ENCODE measurements around the gene CNOT1. TPM values are rescaled to one million over a fixed set of nuclear protein-coding genes. Genes with fewer than 3 reads are reported as not detected.

CNOT1 gene
- polyA plus RNA-seq, 2 donors: 53.7 to 105 TPM

GRCh38 chr16:58656899-58657298 is 27.3 kb upstream of the CNOT1 start:
- Histone ChIP-seq H3K9me3 (ENCODE audit: control insufficient read depth in 2 of 2, insufficient read depth in 1 of 2, low read depth in 1 of 2, low read length in 1 of 2) (no peaks in the 10 kb centered on the region), H3K4me1 (ENCODE audit: control insufficient read depth in 2 of 2, insufficient read depth in 2 of 2, low read length in 1 of 2) (peaks cover 0 to 4% of the 10 kb centered on the region in 2 donors), H3K27ac (ENCODE audit: low read depth in 2 of 2, low read length in 1 of 2) (no peak overlapping the region), H3K36me3 (ENCODE audit: control insufficient read depth in 2 of 2, insufficient read depth in 2 of 2, low read length in 1 of 2) (no peaks in the 10 kb centered on the region), H3K4me3 (ENCODE audit: low read depth in 1 of 2, low read length in 2 of 2) (no peak overlapping the region), H3K27me3 (ENCODE audit: control insufficient read depth in 1 of 2, insufficient read depth in 2 of 2, low read length in 2 of 2) (no peaks in the 10 kb centered on the region)
- WGBS, 2 donors: 83 to 88% methylated on average over 4 of the region's 4 CpGs

GRCh38 chr16:58655215-58655596 is 25.6 kb upstream of the CNOT1 start:
- Histone ChIP-seq H3K27ac (ENCODE audit: low read depth in 2 of 2, low read length in 1 of 2) (no peak overlapping the region), H3K27me3 (ENCODE audit: control insufficient read depth in 1 of 2, insufficient read depth in 2 of 2, low read length in 2 of 2) (no peaks in the 10 kb centered on the region), H3K9me3 (ENCODE audit: control insufficient read depth in 2 of 2, insufficient read depth in 1 of 2, low read depth in 1 of 2, low read length in 1 of 2) (no peaks in the 10 kb centered on the region), H3K36me3 (ENCODE audit: control insufficient read depth in 2 of 2, insufficient read depth in 2 of 2, low read length in 1 of 2) (no peaks in the 10 kb centered on the region), H3K4me1 (ENCODE audit: control insufficient read depth in 2 of 2, insufficient read depth in 2 of 2, low read length in 1 of 2) (peaks cover 0 to 4% of the 10 kb centered on the region in 2 donors), H3K4me3 (ENCODE audit: low read depth in 1 of 2, low read length in 2 of 2) (no peak overlapping the region)
- WGBS, 2 donors: 78 to 90% methylated on average over 8 of the region's 8 CpGs

GRCh38 chr16:58654560-58655214 is 25.1 kb upstream of the CNOT1 start:
- no peak overlapping the region for H3K4me3 ChIP-seq (ENCODE audit: low read depth in 1 of 2, low read length in 2 of 2)
- H3K27me3 ChIP-seq (ENCODE audit: control insufficient read depth in 1 of 2, insufficient read depth in 2 of 2, low read length in 2 of 2): no peaks in the 10 kb centered on the region
- H3K9me3 ChIP-seq (ENCODE audit: control insufficient read depth in 2 of 2, insufficient read depth in 1 of 2, low read depth in 1 of 2, low read length in 1 of 2): no peaks in the 10 kb centered on the region
- no peaks in the 10 kb centered on the region for H3K36me3 ChIP-seq (ENCODE audit: control insufficient read depth in 2 of 2, insufficient read depth in 2 of 2, low read length in 1 of 2)
- WGBS, 2 donors: 77 to 82% methylated on average over 7 of the region's 7 CpGs
- H3K4me1 ChIP-seq (ENCODE audit: control insufficient read depth in 2 of 2, insufficient read depth in 2 of 2, low read length in 1 of 2): peaks cover 0 to 4% of the 10 kb centered on the region in 2 donors
- H3K27ac ChIP-seq (ENCODE audit: low read depth in 2 of 2, low read length in 1 of 2): no peak overlapping the region

DNA sequence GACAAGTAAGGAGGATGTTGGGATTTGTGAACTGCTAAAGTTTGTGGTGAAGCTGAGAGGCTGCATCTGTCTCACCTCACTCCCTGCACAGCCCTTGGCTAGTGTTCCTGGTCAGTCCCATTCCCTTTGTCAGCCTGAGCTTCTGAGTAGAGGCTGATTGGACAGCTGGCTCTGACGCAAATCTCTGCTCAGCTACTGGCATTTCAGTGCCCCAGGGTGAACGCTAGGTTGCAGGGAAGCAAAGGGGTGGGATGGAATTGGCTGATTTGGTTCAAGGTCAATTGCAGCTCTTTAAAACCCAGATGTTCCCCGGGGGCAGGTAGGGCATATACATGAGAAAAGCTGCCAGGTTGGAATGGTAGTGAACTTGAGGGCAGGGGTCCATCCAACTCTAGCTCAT is 23.1 kb upstream of the CNOT1 start:
- Histone ChIP-seq H3K4me1 (ENCODE audit: control insufficient read depth in 2 of 2, insufficient read depth in 2 of 2, low read length in 1 of 2) (peaks cover 0 to 4% of the 10 kb centered on the region in 2 donors), H3K4me3 (ENCODE audit: low read depth in 1 of 2, low read length in 2 of 2) (no peak overlapping the region), H3K27me3 (ENCODE audit: control insufficient read depth in 1 of 2, insufficient read depth in 2 of 2, low read length in 2 of 2) (no peaks in the 10 kb centered on the region), H3K36me3 (ENCODE audit: control insufficient read depth in 2 of 2, insufficient read depth in 2 of 2, low read length in 1 of 2) (no peaks in the 10 kb centered on the region), H3K27ac (ENCODE audit: low read depth in 2 of 2, low read length in 1 of 2) (peak overlapping the region; percentile 1 to 64), H3K9me3 (ENCODE audit: control insufficient read depth in 2 of 2, insufficient read depth in 1 of 2, low read depth in 1 of 2, low read length in 1 of 2) (no peaks in the 10 kb centered on the region)
- 43 to 52% methylated on average over 3 of the region's 3 CpGs for WGBS, 2 donors

- peaks cover 0 to 4% of the 10 kb centered on the region in 2 donors for H3K4me1 ChIP-seq (ENCODE audit: control insufficient read depth in 2 of 2, insufficient read depth in 2 of 2, low read length in 1 of 2)
- no peaks in the 10 kb centered on the region for H3K36me3 ChIP-seq (ENCODE audit: control insufficient read depth in 2 of 2, insufficient read depth in 2 of 2, low read length in 1 of 2)
- no peaks in the 10 kb centered on the region for H3K9me3 ChIP-seq (ENCODE audit: control insufficient read depth in 2 of 2, insufficient read depth in 1 of 2, low read depth in 1 of 2, low read length in 1 of 2)
- WGBS, 2 donors: 52 to 64% methylated on average over 3 of the region's 3 CpGs
- H3K4me3 ChIP-seq (ENCODE audit: low read depth in 1 of 2, low read length in 2 of 2): no peak overlapping the region
- H3K27me3 ChIP-seq (ENCODE audit: control insufficient read depth in 1 of 2, insufficient read depth in 2 of 2, low read length in 2 of 2): no peaks in the 10 kb centered on the region
- H3K27ac ChIP-seq (ENCODE audit: low read depth in 2 of 2, low read length in 1 of 2): peak overlapping the region; percentile 78 to 94
These were observed 22.3 kb upstream of the CNOT1 start for GRCh38 chr16:58651965-58652348.

DNA sequence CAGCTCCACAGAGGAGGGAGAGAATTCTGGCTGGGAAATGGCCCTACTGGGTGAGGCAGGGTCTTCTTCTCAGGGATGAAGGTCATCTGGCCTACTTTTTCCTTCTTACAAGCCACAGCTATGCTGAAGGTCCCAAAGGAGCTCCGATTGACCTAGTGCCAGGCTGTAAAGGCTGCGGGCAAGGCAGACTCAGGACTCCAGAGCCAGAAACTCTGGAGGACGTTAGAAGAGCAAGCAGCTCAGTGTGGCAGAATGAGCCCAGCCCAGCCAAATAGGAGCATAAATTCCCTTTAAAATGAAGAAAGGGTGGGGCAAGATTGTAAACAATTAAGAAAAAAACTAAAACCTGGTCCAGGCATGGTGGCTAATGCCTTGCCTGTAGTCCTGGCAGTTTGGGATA is 20.1 kb upstream of the CNOT1 start:
- H3K9me3 ChIP-seq (ENCODE audit: control insufficient read depth in 2 of 2, insufficient read depth in 1 of 2, low read depth in 1 of 2, low read length in 1 of 2): no peaks in the 10 kb centered on the region
- no peaks in the 10 kb centered on the region for H3K27me3 ChIP-seq (ENCODE audit: control insufficient read depth in 1 of 2, insufficient read depth in 2 of 2, low read length in 2 of 2)
- WGBS, 2 donors: 61 to 64% methylated on average over 3 of the region's 3 CpGs
- H3K27ac ChIP-seq (ENCODE audit: low read depth in 2 of 2, low read length in 1 of 2): peak overlapping the region; percentile 11 to 52
- no peaks in the 10 kb centered on the region for H3K36me3 ChIP-seq (ENCODE audit: control insufficient read depth in 2 of 2, insufficient read depth in 2 of 2, low read length in 1 of 2)
- H3K4me1 ChIP-seq (ENCODE audit: control insufficient read depth in 2 of 2, insufficient read depth in 2 of 2, low read length in 1 of 2): peaks cover 0 to 6% of the 10 kb centered on the region in 2 donors
- no peak overlapping the region for H3K4me3 ChIP-seq (ENCODE audit: low read depth in 1 of 2, low read length in 2 of 2)

GRCh38 chr16:58647107-58647506 is 17.5 kb upstream of the CNOT1 start:
- Histone ChIP-seq H3K4me3 (ENCODE audit: low read depth in 1 of 2, low read length in 2 of 2) (no peak overlapping the region), H3K27ac (ENCODE audit: low read depth in 2 of 2, low read length in 1 of 2) (no peak overlapping the region), H3K9me3 (ENCODE audit: control insufficient read depth in 2 of 2, insufficient read depth in 1 of 2, low read depth in 1 of 2, low read length in 1 of 2) (no peaks in the 10 kb centered on the region), H3K36me3 (ENCODE audit: control insufficient read depth in 2 of 2, insufficient read depth in 2 of 2, low read length in 1 of 2) (no peaks in the 10 kb centered on the region), H3K4me1 (ENCODE audit: control insufficient read depth in 2 of 2, insufficient read depth in 2 of 2, low read length in 1 of 2) (peaks cover 0 to 7% of the 10 kb centered on the region in 2 donors), H3K27me3 (ENCODE audit: control insufficient read depth in 1 of 2, insufficient read depth in 2 of 2, low read length in 2 of 2) (no peaks in the 10 kb centered on the region)
- 82 to 87% methylated on average over 4 of the region's 4 CpGs for WGBS, 2 donors

DNA sequence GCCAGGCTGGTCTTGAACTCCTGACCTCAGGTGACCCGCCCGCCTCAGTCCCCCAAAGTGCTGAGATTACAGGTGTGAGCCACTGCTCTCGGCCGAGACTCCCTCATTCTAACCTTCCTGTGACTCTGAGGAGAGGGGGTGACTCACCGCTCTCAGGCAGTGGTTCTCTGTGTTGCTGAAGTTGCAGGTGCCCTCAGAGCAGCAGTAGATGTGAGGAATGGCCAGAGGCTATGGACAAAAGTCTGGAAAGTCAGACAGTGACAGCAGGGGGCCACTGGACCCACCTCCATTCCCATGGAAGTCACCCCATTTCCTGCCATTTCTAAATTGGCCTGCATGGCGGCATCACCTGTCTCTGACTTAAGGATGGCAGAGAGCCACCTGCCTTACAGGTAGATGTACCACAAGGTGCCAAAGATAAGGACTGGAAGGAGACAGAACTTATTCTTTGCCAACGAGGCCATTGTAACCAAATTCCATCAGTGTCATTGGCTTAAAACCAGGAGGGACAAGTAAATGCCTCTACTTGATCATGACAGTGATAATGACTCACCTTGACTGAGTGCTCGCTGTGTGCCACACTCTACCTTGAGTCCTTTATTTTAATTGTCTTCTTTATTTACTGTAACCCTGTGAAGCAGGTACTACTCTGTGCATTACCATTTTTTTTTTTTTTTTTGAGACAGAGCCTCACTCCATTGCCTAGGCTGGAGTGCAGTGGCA is 15.3 kb upstream of the CNOT1 start:
- Histone ChIP-seq H3K4me3 (ENCODE audit: low read depth in 1 of 2, low read length in 2 of 2) (no peak overlapping the region), H3K9me3 (ENCODE audit: control insufficient read depth in 2 of 2, insufficient read depth in 1 of 2, low read depth in 1 of 2, low read length in 1 of 2) (no peaks in the 10 kb centered on the region), H3K4me1 (ENCODE audit: control insufficient read depth in 2 of 2, insufficient read depth in 2 of 2, low read length in 1 of 2) (peaks cover 0 to 7% of the 10 kb centered on the region in 2 donors), H3K27me3 (ENCODE audit: control insufficient read depth in 1 of 2, insufficient read depth in 2 of 2, low read length in 2 of 2) (no peaks in the 10 kb centered on the region), H3K27ac (ENCODE audit: low read depth in 2 of 2, low read length in 1 of 2) (peak overlapping the region; percentile 93 to 94), H3K36me3 (ENCODE audit: control insufficient read depth in 2 of 2, insufficient read depth in 2 of 2, low read length in 1 of 2) (no peaks in the 10 kb centered on the region)
- 70 to 71% methylated on average over 8 of the region's 8 CpGs for WGBS, 2 donors

GRCh38 chr16:58644108-58644507 is 14.5 kb upstream of the CNOT1 start:
- H3K4me1 ChIP-seq (ENCODE audit: control insufficient read depth in 2 of 2, insufficient read depth in 2 of 2, low read length in 1 of 2): peaks cover 0 to 7% of the 10 kb centered on the region in 2 donors
- no peaks in the 10 kb centered on the region for H3K36me3 ChIP-seq (ENCODE audit: control insufficient read depth in 2 of 2, insufficient read depth in 2 of 2, low read length in 1 of 2)
- 78 to 80% methylated on average over 5 of the region's 5 CpGs for WGBS, 2 donors
- H3K4me3 ChIP-seq (ENCODE audit: low read depth in 1 of 2, low read length in 2 of 2): no peak overlapping the region
- no peaks in the 10 kb centered on the region for H3K9me3 ChIP-seq (ENCODE audit: control insufficient read depth in 2 of 2, insufficient read depth in 1 of 2, low read depth in 1 of 2, low read length in 1 of 2)
- no peaks in the 10 kb centered on the region for H3K27me3 ChIP-seq (ENCODE audit: control insufficient read depth in 1 of 2, insufficient read depth in 2 of 2, low read length in 2 of 2)
- peak overlapping the region; percentile 93 to 94 for H3K27ac ChIP-seq (ENCODE audit: low read depth in 2 of 2, low read length in 1 of 2)

DNA sequence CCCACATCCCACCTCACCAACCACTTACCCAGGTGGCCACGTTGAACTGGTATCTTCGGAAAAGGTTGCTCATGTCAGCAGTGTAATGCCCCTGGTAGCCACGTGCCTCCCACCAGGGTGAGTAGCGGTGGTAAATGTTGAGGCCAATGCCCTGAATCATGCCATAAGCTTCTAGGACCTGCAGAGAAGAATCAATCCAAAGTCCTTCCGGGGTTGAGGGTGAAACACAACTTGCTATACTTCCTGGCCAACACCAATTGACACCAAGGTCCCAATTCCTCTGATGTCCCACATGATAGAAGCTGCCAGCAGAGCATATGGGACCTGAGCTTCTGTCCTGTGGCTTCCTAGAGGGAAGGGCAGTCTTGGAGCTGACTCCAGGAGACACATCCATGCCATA is 11.3 kb upstream of the CNOT1 start:
- Histone ChIP-seq H3K9me3 (ENCODE audit: control insufficient read depth in 2 of 2, insufficient read depth in 1 of 2, low read depth in 1 of 2, low read length in 1 of 2) (no peaks in the 10 kb centered on the region), H3K27me3 (ENCODE audit: control insufficient read depth in 1 of 2, insufficient read depth in 2 of 2, low read length in 2 of 2) (no peaks in the 10 kb centered on the region), H3K4me3 (ENCODE audit: low read depth in 1 of 2, low read length in 2 of 2) (no peak overlapping the region), H3K36me3 (ENCODE audit: control insufficient read depth in 2 of 2, insufficient read depth in 2 of 2, low read length in 1 of 2) (no peaks in the 10 kb centered on the region), H3K4me1 (ENCODE audit: control insufficient read depth in 2 of 2, insufficient read depth in 2 of 2, low read length in 1 of 2) (peaks cover 0 to 7% of the 10 kb centered on the region in 2 donors), H3K27ac (ENCODE audit: low read depth in 2 of 2, low read length in 1 of 2) (no peak overlapping the region)
- WGBS, 2 donors: 89 to 91% methylated on average over 5 of the region's 5 CpGs

All from esophagus (tissue), 2 donors.